ENCODE measurements around the gene ZFP36L1. TPM values are rescaled to one million over a fixed set of nuclear protein-coding genes. Genes with fewer than 3 reads are reported as not detected.

ZFP36L1 gene, protein sequence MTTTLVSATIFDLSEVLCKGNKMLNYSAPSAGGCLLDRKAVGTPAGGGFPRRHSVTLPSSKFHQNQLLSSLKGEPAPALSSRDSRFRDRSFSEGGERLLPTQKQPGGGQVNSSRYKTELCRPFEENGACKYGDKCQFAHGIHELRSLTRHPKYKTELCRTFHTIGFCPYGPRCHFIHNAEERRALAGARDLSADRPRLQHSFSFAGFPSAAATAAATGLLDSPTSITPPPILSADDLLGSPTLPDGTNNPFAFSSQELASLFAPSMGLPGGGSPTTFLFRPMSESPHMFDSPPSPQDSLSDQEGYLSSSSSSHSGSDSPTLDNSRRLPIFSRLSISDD
- 100 to 1,000 TPM; 270 to 321 (median 296) TPM for polyA plus RNA-seq (ENCODE audit: insufficient read length in 4 of 4)

DNA sequence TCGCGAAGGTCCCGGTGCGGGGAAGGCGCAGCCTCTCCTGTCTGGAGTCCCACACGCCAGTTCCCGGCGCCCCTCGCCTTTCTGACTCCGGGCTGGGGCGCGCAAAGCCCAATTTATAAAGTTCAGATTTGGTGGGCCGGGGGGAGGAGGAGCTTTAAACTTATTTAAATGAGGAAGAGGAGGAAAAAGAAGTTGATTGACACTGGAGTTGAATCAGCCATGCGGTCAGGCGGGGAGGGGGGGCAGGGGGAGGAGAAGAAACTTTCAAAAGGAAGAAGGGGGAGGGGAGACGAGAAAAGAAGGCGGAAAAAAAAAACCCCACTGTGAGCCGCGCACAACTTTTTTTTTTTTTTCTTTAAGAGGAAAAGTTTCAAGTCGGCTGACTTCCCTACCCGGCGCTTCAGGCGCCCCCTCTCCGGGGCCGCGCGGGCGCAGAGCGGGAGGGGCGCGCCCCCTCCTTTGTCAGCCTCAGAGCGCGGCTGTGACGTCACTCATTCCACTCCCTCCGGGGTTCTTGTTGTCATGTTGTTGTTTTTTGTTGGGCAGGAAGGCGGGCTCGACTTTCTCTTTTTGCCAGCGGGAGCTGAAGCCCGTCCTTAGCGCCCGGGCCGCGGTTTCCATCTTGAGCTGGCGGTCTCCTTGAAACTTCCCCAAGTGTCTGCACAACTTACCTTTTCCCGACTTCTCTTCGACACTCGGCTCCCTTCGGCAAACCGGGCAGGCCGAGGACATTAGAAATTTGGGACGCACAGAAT is at the start of gene ZFP36L1:
ZFP36L1 (minus strand) TSS at position 89 of the 755 bp plus-strand sequence. CDS start 129 bp downstream, outside the sequence.
- DNase-seq (ENCODE audit: low read depth in 4 of 4, low spot score in 3 of 4) = peak in 3 of 4 donors; percentile 97 to 98 (median 97)

DNA sequence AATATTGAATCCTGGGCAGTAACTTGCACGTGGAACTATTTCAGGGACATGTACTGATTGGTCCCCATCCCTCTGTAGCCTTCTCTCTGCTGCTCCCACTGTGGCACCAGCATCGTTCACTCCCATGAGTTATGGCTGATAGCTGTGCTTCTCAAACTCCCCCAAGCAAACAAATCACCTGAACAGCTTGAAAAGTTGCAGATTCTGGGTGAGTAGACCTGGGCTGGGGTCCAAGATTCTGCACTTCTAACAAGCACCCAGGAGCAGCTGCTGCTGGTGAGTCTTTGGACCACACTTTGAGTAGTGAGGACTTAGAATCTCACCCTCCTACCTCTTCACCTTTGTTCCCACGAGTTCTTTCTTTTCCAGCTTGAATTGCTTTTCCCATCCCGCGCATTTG is 49.4 kb upstream of the ZFP36L1 start:
- DNase-seq (ENCODE audit: low read depth in 4 of 4, low spot score in 3 of 4) = no peak

DNA sequence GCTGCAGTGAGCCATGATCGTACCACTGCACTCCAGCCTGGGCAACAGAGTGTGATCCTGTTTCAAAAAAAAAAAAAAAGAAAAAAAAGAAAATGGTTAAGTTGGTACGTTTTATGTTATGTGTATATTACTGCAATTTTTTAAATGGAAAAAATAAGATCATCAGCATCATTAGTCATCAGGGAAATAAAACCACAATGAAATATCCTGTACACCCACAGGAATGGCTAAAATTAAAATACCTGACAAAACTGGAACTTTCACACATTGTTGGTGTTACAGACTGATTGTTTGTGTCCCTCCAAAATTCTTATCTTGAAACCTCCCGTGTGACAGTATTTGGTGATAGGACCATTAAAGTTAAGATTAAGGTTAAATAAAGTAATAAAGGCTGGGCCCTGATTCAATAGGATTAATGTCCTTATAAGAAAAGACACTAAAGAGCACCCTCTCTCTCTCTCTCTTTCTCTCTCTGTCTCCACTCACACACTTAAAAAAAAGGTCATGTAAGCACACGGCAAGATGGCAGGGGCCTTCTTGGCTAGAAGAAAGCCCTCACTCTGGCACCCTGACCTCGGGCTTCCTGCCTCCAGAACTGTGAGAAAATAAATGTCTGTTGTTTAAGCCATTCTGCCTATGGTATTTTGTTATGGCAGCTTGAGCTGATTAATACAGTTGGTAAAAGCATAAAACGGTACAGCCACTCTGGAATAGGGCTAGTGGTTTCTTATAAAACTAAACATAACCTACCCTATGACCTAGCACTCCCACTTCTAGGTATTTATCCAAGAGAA is 48.3 kb upstream of the ZFP36L1 start:
- DNase-seq (ENCODE audit: low read depth in 4 of 4, low spot score in 3 of 4) = no peak

DNA sequence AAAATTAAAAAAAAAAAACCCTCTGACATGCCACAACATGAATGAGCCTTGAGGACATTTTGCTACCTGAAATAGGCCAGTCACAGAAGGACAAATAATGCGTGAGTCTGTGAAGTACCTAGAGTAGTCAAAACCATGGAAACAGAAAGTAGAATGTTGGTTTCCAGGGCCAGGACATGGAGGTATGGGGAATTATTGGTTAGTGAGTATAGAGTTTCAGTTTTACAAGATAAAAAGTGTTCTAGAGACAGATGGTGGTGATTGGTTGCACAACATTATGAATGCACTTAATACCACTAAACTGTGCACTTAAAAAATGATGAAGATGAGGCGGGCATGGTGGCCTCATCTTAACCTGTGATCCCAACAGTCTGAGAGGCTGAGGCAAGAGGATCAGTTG is 47.6 kb upstream of the ZFP36L1 start:
- DNase-seq (ENCODE audit: low read depth in 4 of 4, low spot score in 3 of 4) = no peak

DNA sequence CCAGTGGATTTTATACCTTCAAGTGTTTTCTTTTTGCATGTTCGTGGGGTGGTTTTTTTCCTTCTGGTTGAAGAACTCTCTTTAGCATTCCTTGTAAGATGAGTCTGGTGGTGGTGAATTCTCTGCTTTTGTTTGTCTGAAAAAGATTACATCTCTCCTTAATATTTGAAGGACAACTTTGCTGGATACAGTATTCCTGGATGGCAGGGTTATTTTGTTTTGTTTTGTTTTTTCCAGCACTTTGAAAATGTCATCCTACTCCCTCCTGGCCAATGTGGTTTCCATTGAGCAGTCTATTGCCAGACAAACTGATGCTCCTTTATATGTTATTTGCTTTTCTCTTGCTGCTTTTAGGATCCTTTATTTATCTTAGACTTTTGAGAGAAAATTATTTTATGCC is 43.2 kb upstream of the ZFP36L1 start:
- no peak for DNase-seq (ENCODE audit: low read depth in 4 of 4, low spot score in 3 of 4)

DNA sequence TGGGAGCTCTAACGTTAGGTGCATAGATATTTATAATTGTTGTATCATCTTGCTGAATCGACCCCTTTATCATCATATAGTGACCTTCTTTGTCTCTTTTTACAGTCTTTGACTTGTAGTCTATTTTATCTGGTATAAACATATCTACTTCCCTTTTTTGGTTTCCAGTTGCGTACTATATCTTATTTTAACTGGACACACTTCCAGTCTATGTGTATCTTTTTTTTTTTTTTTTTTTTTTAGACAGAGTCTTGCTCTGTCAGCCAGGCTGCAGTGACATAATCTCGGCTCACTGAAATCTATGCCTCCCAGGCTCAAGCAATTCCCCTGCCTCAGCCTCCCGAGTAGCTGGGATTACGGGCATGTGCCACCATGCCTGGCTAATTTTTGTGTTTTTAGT is 41.9 kb upstream of the ZFP36L1 start:
- no peak for DNase-seq (ENCODE audit: low read depth in 4 of 4, low spot score in 3 of 4)

DNA sequence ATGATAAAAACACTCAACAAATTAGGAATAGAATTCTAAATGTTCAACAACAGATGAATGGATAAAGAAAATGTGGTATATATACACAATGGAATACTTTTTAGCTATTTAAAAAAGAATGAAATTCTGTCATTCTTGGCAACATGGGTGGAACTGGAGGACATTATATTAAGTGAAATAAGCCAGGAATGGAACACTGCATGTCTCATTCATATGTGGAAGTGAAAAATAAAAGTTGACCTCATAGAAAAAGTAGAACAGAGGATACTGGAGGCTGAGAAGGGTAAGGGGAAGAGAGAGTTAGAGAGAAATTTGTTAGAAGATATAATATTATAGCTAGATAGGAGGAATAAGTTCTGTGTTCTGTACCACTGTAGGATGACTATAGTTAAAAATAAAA is 35.8 kb upstream of the ZFP36L1 start:
- DNase-seq (ENCODE audit: low read depth in 4 of 4, low spot score in 3 of 4) = no peak

DNA sequence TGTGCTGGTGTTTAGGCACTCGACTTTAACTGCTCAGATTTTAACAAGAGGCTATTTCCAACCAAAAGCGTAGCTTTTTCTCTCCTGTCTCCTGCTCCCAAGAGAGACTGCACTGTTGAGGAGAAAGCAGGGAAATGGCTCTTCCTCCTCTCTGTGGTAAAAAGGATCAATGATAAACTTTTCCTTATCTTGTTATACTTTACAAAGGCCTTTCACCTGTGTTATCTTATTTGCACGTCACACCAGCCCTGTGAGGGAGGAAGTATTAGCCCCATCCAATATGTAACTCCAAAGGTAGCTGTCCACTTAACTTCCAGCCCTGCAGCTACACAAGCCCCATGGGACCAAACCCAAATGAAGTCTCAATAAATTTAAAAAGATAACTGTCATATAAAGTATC is 32.9 kb upstream of the ZFP36L1 start:
- no peak for DNase-seq (ENCODE audit: low read depth in 4 of 4, low spot score in 3 of 4)

DNA sequence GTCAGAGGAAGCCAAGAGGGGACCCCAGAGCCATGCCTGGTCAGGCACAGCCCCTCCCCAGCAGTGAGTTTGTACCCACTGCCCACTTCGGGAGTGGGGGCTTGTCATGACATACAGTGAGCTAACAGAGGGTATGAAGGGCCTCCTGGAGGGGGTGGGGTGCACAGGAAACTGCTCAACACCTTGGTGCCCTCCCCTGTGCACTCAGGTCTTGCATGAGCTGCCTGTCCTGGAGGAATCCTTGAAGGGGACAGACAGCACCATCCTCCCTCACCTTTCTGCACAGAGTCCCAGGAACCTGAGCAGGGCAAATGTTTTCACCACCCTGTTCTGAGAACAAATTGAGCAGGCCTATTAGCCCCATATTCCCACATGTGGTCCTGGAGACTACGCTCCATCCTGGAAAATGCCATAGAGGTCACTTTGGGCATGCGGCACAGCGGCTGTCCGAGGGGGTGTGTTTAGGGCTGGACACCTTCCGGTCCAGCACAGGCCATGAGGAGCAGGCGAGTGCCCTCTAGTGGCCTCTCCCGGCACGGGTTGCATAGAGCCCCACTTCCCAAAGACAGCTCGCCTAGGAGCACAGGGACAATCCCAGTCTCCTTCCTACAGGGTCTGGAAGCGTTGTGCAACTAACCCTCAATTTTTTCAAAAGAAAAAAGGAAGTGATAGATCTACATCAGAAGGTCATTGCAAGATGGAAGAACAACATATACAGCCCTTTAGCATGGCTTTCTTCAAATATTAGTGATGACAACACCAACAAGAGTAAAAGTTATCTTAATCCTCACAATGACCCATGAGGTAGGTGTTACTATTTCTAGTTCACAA is 31.9 kb upstream of the ZFP36L1 start:
- peak in 1 of 4 donors; percentile 65 for DNase-seq (ENCODE audit: low read depth in 4 of 4, low spot score in 3 of 4)

DNA sequence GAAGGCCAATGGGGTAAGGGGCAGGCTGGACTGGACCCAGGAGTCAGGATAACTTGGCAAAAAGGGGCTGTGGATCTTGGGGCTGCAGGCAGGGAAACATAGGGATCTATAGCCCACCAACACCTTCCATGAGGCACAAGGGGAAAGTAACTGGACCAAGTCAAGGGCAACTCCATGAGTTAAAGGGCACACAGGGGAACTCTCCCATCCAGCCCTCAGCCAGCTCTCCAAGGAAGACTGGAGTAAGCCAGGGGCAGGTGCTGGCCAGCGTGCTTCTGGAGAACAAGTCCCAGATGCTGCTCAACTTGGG is 31.3 kb upstream of the ZFP36L1 start:
- no peak for DNase-seq (ENCODE audit: low read depth in 4 of 4, low spot score in 3 of 4)

DNA sequence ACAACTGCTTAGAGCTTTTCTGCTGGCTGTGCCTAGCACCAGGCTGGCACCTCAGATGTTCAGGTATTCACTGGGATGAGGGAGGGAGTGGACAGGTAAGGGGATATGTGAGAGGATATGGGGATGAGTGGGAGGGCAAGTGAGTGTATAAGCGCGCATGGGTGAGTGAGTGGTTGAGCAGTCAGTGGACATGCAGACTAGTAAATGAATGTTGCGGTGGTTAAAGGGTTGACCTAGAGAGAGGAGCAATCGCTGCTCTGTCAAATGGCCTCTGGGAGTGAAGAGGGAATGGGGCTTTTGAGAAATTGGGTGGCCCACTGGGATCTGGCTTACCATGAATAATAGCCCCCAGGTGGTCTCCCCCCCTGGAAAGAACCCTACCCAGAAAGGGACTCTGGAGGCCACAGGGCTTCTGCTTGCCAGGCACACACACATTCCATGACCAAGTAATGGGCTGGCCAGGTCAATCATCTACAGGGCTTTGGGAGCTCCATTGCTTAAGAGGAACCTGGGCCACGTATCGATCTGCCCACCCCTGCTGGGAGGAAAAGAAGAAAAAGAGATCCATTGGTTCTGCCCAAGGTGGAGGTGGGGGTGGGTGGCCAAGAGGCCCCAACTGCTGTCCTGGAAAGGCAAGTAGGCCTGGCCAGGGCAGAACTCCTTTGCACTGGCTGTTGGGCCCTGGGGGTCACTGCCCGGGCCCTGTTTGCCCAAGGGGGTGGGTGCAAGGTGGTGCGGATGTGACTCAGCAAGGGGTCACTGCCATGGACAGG is 30.8 kb upstream of the ZFP36L1 start:
- no peak for DNase-seq (ENCODE audit: low read depth in 4 of 4, low spot score in 3 of 4)

DNA sequence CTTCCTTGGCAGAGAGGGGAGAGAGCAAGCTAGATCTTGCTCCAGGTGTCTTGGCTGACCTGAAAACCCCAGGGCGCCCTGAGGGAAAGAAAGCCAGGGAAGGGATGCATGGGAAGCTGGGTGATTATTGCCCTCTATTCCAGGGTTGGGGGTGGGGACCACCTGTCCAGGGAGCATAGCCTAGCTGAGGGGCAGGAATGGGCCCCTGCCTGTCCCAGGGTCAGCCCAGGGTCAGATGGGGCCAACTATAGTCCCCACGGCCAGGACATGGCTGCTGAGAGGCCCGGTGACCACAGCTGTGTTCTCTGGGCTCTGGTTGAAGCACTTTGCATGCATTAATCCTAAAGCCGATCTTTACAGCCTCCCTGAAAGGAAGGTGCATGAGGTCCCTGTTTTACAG is 30.1 kb upstream of the ZFP36L1 start:
- DNase-seq (ENCODE audit: low read depth in 4 of 4, low spot score in 3 of 4) = no peak

DNA sequence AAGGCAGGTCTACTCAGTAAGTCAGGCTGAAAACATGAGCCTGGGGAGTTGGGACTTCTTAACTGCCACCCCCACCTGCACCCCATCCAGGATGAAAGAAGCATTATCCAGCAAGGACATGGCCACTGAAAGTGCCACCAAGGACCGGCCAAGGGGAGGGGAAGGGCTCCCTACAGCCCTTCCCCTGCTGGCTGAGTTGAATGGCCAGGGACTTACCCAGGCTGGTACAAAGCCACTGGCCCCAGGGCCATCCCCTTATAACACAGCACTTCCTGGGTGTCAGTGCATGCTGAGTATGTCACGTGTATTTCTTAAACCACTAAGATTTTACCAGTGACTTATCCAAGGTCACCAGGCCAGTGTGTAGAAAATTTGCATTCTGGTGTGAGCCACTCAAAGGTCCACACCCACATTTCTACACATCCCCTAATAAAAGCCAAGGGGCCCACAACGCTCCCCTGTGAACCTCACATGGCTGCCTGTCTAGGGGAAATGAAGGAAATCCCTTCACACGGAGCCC is 29.3 kb upstream of the ZFP36L1 start:
- DNase-seq (ENCODE audit: low read depth in 4 of 4, low spot score in 3 of 4) = no peak

DNA sequence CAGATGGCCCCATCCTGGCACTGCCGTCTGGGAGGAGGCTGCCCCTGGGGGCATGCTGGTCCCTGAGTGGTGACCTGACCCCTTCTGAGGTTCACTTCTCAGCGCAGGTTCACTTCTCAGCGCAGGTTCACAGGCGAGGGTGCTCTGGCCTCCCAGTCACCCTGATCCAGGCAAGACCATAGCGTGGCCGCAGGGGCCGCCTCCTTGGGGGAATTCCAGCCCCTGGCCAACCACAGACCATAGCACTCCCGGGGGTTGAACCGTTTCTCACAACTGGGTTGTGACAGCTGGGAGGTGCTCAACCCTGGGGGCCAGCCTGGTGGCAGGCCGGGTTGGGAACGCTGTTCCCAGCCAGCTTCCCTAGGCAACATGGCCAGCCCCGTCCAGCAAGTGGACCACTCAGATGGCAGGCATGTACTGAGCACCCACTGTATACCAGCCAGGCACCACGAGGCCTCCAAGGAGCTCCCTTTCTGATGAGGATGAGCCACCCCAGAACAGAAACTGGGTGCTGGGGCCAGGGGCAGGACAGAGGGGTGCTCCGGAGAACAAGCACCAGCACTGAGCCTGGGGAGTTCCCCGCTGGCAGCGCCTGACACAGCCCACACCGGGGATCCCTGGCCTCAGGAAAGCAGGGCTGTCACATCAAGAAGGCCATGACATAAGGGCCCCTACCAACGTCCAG is 28.3 kb upstream of the ZFP36L1 start:
- DNase-seq (ENCODE audit: low read depth in 4 of 4, low spot score in 3 of 4) = no peak

DNA sequence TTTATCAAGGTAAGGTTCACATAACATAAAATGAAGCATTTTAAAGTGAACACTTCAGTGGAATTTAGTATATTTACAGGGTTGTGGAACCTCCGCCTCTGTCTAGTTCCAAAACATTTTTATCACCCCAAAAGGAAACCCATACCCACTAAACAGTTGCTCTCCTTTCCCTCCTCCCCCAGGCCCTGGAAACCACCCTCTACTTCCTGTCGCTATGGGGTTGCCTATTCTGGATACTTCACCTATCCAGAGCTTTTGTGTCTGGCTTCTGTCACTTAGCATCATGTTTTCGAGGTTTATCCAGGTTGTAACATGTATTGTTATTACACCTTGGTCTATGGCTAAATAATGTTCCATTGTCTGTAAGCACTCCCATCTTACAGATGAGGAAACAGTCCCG is 27.7 kb upstream of the ZFP36L1 start:
- DNase-seq (ENCODE audit: low read depth in 4 of 4, low spot score in 3 of 4) = no peak

DNA sequence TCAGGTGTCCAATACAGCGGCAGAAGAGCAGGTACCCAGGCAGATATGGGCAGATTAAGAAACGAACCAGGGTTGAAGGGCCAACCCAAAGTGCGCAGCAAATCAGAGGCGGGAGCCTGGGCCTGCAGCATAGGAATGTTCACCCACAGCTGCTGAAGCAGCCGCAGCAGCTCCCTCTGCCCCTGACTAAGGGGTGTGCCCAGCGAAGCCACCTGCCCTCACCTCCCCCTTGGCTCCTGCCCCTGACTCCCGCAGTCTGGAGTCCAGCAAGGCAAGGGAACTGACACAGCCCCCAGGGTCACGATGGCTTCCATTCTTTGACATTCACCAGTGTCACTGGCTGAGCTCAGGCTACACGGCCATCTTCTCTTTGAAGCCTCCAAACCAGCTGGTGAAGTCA is 27.3 kb upstream of the ZFP36L1 start:
- no peak for DNase-seq (ENCODE audit: low read depth in 4 of 4, low spot score in 3 of 4)

DNA sequence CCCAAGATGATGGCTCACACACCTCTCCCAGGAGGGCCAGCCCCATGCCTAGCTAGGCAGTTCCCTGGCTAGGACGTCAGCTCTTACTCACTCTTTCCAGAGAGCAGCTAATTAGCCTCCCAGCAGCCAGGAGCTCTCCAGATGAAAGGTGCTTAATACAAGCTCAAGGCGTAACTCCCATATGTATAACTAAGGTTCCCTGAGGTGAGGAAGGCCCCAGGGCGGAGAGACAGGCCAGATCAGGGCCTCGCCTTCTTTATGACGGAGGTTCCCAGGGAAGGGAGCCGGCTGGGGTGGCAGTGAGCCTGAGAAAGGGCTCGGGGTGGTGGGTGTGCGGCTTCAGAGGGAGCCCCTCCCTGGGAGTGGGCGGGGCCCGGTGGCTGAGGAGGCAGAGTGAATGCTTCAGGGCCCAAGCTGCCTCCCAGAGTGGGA is 26.4 kb upstream of the ZFP36L1 start:
- DNase-seq (ENCODE audit: low read depth in 4 of 4, low spot score in 3 of 4) = no peak

DNA sequence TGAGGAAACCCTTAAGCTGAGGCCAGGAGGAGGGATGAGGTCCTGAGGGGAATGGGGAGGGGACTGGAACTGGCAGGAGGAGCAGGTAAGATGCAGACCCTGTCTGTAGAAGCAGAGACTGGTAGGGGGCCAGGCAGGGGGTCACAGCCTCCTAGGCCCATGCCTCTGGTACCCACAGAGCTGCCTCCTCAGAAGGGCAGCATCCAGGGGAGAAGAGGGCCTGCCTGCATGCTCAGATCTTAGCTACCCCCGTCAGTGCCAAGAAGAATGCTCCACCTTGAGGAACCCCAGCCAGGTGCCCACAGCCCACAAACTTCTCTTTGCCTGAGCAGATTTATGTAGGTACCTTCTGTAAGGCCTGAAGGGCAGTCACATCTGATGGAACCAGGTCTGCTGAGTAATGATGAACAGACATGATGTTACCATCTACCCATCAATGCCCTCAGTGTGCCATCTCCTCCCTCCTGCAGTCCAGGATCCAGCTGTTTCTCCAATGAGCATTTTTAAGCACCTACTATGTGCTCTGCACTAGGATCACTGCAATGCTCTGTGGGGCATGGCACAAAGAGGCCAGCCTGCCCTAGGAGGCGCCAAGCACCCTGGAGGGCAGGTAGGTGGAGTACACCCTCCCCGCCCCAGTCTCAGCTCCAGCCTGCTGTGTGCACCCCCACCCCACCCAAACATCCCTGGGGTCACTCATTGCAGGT is 24.8 kb upstream of the ZFP36L1 start:
- no peak for DNase-seq (ENCODE audit: low read depth in 4 of 4, low spot score in 3 of 4)

All from right renal pelvis (tissue), 4 donors.